Measurements from ENCODE around the gene SPEF1.

GRCh38 chr20:3804254-3804751 lies 23.1 kb upstream of the SPEF1 start:
- TF ChIP-seq, protein P1, sequence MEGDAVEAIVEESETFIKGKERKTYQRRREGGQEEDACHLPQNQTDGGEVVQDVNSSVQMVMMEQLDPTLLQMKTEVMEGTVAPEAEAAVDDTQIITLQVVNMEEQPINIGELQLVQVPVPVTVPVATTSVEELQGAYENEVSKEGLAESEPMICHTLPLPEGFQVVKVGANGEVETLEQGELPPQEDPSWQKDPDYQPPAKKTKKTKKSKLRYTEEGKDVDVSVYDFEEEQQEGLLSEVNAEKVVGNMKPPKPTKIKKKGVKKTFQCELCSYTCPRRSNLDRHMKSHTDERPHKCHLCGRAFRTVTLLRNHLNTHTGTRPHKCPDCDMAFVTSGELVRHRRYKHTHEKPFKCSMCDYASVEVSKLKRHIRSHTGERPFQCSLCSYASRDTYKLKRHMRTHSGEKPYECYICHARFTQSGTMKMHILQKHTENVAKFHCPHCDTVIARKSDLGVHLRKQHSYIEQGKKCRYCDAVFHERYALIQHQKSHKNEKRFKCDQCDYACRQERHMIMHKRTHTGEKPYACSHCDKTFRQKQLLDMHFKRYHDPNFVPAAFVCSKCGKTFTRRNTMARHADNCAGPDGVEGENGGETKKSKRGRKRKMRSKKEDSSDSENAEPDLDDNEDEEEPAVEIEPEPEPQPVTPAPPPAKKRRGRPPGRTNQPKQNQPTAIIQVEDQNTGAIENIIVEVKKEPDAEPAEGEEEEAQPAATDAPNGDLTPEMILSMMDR (IDR thresholded peaks at IDR 0.05): no peak
- TF ChIP-seq POLR2A (IDR thresholded peaks at IDR 0.05) (no peak), EP300 (IDR thresholded peaks at IDR 0.05) (no peak)
